ENCODE measurements around the gene ARFGAP2. TPM values are rescaled to one million over a fixed set of nuclear protein-coding genes. Genes with fewer than 3 reads are reported as not detected.
"Not testable (repeated sequence)": the region's sequence is repeated elsewhere in the genome, so short reads cannot be mapped to it uniquely, and the experiment has no call there.

ARFGAP2 gene
- 100 to 1,000 TPM; 181 to 189 TPM for total RNA-seq
- total RNA-seq, result 146 to 183 reads per million in 2 donors

DNA sequence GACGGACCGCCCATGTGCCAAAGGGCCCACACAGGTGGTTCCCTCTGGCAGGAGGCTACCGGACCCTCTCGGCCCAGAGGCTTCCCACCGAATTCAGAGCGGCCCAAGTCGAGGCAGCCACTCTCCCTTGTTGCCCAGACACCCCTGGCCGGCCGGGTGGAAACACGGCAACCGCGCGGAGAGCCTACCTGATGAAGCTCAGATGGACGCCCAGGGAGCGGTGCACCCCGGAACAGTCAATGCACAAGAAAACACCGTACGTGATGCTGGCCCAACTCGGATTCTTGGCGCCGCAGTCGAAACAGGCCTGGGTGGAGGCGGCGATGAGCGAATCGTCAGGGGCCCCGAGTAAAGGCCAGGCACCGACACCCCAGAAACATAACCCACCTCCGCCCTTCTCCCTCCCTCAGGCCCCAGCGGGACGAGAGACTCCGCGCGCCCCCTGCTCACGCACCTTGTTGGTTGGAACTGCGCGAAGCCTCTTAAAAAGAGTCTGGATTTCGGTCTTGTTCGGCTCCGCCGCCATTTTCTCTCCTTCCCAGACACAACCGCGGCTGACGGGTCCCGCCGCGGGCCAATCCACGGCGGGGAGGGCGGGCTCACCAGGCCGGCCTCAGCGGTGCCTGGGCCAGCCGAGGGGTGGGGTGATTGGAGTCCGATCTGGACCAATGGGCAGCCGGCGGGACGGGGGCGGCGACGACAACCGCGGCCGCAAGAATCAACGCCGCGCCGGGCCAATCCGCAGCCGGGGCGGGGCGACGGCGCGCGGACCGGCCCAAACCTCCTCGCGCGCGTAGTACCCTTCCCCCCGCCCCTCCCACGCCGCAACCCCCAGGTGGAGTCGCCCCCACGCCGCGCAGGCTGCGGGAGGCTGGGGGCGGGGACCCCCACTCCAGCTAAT is at the start of gene ARFGAP2:
Gene ARFGAP2 (minus strand): TSS at position 552 of the 901 bp plus-strand sequence. CDS start 26 bp downstream, at position 526.
- peak; percentile 94 for ATAC-seq
- Mint-ChIP-seq H3K4me3 (peak within 1 kb of the TSS; percentile 96), H3K36me3 (ENCODE audit: low read depth) (peaks cover 2% of the 10 kb centered on the region), H3K27ac (peak within 1 kb of the TSS; percentile 95), H3K4me1 (peaks cover 25% of the 10 kb centered on the region), H3K27me3 (no peaks in the 10 kb centered on the region)
- no peaks in the 10 kb centered on the region for H3K9me3 ChIP-seq (ENCODE audit: control insufficient read depth, low read length, poor library complexity, severe bottlenecking)
- DNase-seq, result peak; percentile 93 to 94 (median 94)

DNA sequence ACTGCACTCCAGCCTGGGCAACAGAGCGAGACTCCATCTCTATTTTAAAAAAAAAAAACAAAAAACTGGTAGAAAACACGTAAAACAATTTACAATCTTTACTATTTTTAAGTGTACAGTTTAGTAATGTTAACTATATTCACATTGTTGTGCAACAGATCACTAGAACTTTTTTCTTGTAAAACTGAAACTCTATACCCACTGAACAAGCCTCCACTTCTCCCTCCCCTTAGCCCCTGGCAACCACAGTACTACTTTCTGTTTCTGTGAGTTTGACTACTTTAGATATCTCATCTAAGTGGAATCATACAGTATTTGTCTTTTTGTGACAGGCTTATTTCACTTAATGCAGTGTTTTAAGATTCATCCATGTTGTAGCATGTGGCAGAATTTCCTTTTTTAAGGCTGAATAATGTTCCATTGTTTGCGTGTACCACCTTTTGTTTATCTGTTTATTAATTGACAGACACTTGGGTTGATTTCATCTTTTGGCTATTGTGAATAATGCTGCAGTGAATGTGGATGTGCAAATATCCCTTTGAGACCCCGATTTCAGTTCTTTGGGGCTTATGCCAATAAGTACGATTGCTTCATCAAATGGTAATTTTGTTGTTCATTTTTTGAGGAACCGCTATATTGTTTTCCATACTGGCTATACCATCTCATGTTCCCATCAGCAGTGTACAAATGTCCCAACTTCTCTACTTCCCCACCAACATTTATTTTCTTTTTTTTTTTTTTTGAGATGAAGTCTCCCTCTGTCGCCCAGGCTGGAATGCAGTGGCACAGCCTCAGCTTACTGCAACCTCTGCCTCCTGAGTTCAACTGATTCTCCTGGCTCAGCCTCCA is 49.1 kb upstream of the ARFGAP2 start:
- Mint-ChIP-seq H3K4me3 (peak overlapping the region; percentile 31), H3K27ac (no peak overlapping the region), H3K36me3 (ENCODE audit: low read depth) (peaks cover 9% of the 10 kb centered on the region), H3K4me1 (peaks cover 10% of the 10 kb centered on the region), H3K27me3 (no peaks in the 10 kb centered on the region)
- ATAC-seq, result no peak
- DNase-seq, result no peak
- no peaks in the 10 kb centered on the region for H3K9me3 ChIP-seq (ENCODE audit: control insufficient read depth, low read length, poor library complexity, severe bottlenecking)

DNA sequence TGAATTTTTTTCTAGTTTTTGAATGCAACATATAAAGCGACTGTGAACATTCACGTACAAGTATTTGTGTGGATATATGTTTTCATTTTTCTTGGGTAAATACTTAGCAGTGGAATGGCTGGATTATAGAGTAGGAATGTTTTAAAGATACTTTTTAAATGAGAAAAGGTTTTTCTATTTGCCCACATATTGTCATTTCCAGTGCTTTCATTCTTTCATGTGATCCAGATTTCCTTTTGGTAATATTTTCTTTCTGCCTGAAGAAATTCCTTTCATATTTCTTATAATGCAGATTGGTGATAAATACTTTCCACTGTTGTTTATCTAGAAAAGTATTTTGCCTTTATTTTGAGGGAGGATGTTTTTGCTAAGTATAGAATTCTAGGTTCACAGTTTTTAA is 46.0 kb upstream of the ARFGAP2 start:
- Mint-ChIP-seq H3K4me3 (no peak overlapping the region), H3K27ac (no peak overlapping the region), H3K4me1 (peaks cover 22% of the 10 kb centered on the region), H3K27me3 (no peaks in the 10 kb centered on the region), H3K36me3 (ENCODE audit: low read depth) (peaks cover 7% of the 10 kb centered on the region)
- DNase-seq (no peak), ATAC-seq (no peak)
- H3K9me3 ChIP-seq (ENCODE audit: control insufficient read depth, low read length, poor library complexity, severe bottlenecking), result no peaks in the 10 kb centered on the region

DNA sequence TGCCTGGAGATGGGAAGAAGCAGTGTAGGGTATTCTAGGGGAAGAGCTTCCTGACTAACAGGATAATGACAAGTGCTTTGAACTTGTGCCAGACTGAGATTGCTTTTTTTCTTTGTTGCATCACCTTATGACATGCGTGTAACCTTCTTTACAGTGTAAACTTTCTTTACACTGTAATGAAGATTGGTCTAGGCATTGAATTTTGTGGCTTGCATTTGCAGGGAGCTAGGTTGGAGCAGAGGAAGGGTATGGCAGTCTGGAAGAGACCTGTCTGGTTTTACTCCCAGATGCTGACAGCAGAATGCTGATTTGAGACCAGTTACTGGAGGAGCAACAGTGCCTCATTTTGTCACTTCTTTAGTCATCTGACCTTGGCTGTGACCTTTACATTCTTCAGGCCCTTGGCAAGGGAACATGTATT is 43.7 kb upstream of the ARFGAP2 start:
- no peaks in the 10 kb centered on the region for H3K9me3 ChIP-seq (ENCODE audit: control insufficient read depth, low read length, poor library complexity, severe bottlenecking)
- Mint-ChIP-seq H3K27me3 (no peaks in the 10 kb centered on the region), H3K36me3 (ENCODE audit: low read depth) (peaks cover 7% of the 10 kb centered on the region), H3K4me1 (peaks cover 34% of the 10 kb centered on the region), H3K4me3 (no peak overlapping the region), H3K27ac (no peak overlapping the region)
- no peak for ATAC-seq
- no peak for DNase-seq

DNA sequence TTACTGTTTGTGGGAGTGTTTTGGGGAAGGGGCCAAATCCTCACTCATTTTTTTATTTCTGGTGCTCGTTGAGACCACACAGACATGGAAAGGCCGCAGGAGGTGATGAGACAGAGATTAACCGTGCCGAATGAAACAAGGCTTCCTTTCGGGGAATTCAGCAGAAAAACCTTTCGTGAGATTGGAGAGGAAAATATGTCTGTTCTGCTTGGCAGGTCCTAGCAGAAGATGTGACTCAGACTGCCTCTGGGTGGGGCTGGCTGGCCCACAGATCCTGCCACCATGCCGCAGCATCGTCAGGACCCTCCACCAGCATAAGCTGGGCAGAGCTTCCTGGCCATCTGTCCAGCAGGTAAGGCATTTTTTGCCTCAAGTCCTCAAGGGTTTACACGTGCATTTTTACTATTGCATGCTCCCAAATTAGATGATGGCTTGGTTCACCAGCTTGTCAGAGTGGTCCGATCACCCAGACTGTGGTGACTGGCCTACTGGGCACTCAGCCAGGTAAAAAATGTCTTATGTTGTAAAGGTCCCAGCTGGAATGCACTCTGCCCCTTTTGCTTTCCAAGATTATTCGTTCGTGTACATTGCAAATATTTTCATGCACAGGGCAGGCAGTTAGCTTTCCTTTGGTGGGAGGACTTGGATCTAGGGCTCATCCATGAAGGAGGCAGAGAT is 39.6 kb upstream of the ARFGAP2 start:
- Mint-ChIP-seq H3K36me3 (ENCODE audit: low read depth) (peaks cover 7% of the 10 kb centered on the region), H3K4me1 (peaks cover 43% of the 10 kb centered on the region), H3K4me3 (peak overlapping the region; percentile 94), H3K27me3 (no peaks in the 10 kb centered on the region), H3K27ac (peak overlapping the region; percentile 91)
- ATAC-seq (no peak), DNase-seq (peak; percentile 12 to 30 (median 14))
- H3K9me3 ChIP-seq (ENCODE audit: control insufficient read depth, low read length, poor library complexity, severe bottlenecking), result no peaks in the 10 kb centered on the region

DNA sequence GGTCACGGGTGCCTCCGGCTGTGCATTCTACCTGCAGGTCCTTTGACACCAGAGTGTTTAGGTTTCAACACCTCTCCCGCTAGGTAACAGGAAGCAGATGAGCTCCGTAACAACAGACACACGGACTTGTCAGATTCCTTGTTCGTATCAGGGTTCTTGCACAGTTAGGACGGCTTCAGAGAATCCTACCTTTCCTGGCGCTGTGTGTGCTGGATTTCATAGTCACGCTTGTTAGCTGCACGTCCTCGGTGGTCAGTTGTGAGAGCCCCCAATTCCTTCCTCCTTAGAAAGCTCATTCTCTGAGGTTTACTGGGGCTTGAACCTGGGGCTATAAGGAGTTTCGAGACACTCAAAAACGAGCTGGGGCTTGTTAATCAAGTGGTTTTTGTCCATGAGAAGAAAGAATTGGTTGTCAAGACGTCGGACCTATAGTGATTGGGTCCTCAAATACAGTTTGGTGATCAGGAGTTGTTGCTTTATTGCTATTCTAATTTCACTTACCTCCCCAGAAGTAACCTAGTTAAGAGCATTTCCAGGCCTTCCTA is 38.8 kb upstream of the ARFGAP2 start:
- Mint-ChIP-seq H3K4me3 (peak overlapping the region; percentile 94), H3K27me3 (no peaks in the 10 kb centered on the region), H3K36me3 (ENCODE audit: low read depth) (peaks cover 7% of the 10 kb centered on the region), H3K4me1 (peaks cover 42% of the 10 kb centered on the region), H3K27ac (peak overlapping the region; percentile 91)
- no peak for DNase-seq
- no peaks in the 10 kb centered on the region for H3K9me3 ChIP-seq (ENCODE audit: control insufficient read depth, low read length, poor library complexity, severe bottlenecking)
- ATAC-seq, result no peak

DNA sequence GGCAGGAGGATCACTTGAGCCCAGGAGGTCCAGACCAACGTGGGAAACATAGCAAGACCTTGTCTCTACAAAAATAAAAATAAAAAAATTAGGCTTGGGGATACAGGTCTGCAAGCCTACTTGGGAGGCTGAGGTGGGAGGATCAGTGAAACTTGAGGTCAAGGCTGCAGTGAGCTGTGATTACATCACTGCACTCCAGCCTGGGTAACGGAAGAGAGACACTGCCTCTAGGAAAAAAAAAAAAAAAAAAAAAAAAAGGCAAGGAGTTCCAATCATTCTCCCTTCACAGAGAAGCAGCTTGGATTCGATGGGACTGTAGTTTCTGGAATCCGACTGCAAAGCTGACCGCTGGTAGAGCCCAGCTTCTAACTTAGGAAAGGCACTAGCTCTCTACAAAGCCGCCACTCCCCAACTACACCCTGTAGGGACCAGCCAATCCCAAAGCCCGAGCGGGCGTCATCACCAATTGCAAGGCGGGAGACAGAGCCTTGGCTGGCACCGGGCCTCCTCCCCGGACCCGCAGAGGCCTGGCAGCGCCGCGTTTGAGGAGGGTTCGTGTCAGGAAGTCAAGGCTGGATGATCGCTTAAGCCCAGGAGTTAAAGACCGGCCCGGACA is 37.4 kb upstream of the ARFGAP2 start:
- peak; percentile 83 for ATAC-seq
- no peaks in the 10 kb centered on the region for H3K9me3 ChIP-seq (ENCODE audit: control insufficient read depth, low read length, poor library complexity, severe bottlenecking)
- DNase-seq, result peak; percentile 68 to 74 (median 71)
- Mint-ChIP-seq H3K36me3 (ENCODE audit: low read depth) (peaks cover 7% of the 10 kb centered on the region), H3K27ac (peak overlapping the region; percentile 91), H3K4me1 (peaks cover 36% of the 10 kb centered on the region), H3K27me3 (no peaks in the 10 kb centered on the region), H3K4me3 (peak overlapping the region; percentile 94)

DNA sequence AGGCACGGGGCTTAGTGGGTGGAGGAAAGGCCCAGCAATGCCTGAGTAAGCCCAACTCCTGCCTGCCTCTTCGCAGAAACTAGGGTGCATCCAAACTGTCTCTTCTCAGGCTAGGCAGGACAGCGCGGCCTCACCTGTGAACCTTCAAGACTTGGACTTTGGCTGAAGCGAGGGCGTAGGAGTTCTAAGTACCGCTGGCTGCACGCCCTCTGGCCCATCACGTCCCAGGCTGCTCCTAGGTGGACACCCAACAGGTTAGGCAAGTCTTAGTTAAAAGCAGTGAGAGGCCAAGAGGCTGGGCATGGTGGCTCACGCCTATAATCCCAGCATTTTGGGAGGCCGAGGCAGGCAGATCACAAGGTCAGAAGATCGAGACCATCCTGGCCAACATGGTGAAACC is 36.3 kb upstream of the ARFGAP2 start:
- Mint-ChIP-seq H3K27ac (peak overlapping the region; percentile 91), H3K4me3 (no peak overlapping the region), H3K4me1 (peaks cover 29% of the 10 kb centered on the region), H3K27me3 (no peaks in the 10 kb centered on the region), H3K36me3 (ENCODE audit: low read depth) (peaks cover 2% of the 10 kb centered on the region)
- DNase-seq, result no peak
- H3K9me3 ChIP-seq (ENCODE audit: control insufficient read depth, low read length, poor library complexity, severe bottlenecking), result no peaks in the 10 kb centered on the region
- ATAC-seq, result no peak

DNA sequence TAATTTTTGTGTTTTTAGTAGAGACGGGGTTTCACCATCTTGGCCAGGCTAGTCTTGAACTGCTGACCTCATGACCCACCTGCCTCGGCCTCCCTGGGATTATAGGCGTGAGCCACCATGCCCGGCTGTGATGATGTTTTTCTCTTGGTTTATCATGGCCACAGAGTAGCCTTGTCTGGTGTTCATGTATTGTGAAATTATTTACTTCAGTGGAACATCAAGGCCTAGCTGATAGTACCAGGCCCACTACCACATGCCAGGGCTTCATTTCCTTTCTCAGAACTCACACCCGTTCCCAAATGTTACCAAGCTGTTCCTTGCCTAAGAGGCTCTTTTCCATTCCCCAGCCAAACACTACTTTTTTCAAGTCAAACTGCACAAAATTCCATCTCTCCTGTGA is 31.9 kb upstream of the ARFGAP2 start:
- DNase-seq (no peak), ATAC-seq (no peak)
- H3K4me1 Mint-ChIP-seq, result no peaks in the 10 kb centered on the region
- H3K27me3 Mint-ChIP-seq, result no peaks in the 10 kb centered on the region
- no peaks in the 10 kb centered on the region for H3K9me3 ChIP-seq (ENCODE audit: control insufficient read depth, low read length, poor library complexity, severe bottlenecking)
- H3K27ac Mint-ChIP-seq, result no peak overlapping the region
- H3K36me3 Mint-ChIP-seq (ENCODE audit: low read depth), result no peaks in the 10 kb centered on the region
- H3K4me3 Mint-ChIP-seq, result no peak overlapping the region

DNA sequence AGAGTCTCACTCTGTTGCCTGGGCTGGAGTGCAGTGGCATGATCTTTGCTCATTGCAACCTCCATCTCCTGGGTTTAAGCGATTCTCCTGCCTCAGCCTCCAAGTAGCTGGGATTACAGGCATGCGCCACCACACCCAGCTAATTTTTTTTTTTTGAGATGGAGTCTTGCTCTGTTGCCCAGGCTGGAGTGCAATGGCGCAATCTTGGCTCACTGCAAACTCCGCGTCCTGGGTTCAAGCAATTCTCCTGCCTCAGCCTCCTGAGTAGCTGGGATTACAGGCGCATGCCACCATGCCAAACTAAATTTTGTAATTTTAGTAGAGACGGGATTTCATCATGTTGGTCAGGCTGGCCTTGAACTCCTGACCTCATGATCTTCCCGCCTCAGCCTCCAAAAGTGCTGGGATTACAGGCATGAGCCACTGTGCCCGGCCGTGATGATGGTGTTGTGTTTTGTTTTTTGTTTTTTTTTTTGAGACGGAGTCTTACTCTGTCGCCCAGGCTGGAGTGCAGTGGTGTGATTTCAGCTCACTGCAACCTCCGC is 31.4 kb upstream of the ARFGAP2 start:
- H3K27me3 Mint-ChIP-seq; ATAC-seq; H3K4me3 Mint-ChIP-seq; DNase-seq; H3K9me3 ChIP-seq (ENCODE audit: control insufficient read depth, low read length, poor library complexity, severe bottlenecking); H3K4me1 Mint-ChIP-seq; H3K27ac Mint-ChIP-seq; H3K36me3 Mint-ChIP-seq (ENCODE audit: low read depth): not testable (repeated sequence)

DNA sequence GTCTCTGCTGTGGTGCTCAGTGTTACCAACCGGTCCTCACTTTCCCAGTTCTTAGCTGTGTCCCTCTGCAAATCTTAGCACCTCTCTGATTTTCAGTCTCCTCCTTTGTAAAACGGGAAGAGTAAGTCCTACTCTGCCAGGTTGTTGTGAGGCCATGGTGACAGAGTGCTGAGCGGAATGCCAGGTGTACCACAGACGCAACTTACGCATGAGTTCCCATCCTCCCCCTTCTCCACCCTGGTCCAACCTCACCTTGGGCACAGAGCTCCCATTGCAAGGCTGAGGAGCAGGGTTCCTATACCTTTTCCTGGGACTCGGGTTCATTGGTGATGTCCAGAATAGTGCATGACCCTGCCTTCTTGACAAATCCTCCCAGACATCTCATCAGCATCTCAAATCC is 30.8 kb upstream of the ARFGAP2 start:
- no peaks in the 10 kb centered on the region for H3K9me3 ChIP-seq (ENCODE audit: control insufficient read depth, low read length, poor library complexity, severe bottlenecking)
- Mint-ChIP-seq H3K4me3 (no peak overlapping the region), H3K36me3 (ENCODE audit: low read depth) (no peaks in the 10 kb centered on the region), H3K27me3 (no peaks in the 10 kb centered on the region), H3K27ac (no peak overlapping the region), H3K4me1 (no peaks in the 10 kb centered on the region)
- ATAC-seq (no peak), DNase-seq (no peak)

DNA sequence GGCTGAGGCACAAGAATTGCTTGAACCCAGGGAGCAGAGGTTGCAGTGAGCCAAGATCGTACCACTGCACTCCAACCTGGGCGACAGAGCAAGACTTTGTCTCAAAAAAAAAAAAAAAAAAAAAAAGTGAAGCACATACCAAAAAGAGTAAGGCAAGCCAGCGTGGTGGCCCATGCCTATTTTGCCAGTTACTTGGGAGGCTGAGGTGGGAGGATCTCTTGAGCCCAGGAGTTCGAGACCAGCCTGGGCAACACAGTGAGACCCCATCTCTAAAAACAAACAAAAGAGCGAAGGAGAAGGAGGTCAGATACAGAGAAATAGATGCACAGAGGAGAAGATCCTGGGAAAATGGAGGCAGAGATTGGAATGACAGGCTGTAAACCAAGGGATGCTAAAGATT is 29.9 kb upstream of the ARFGAP2 start:
- not testable (repeated sequence) for DNase-seq; H3K36me3 Mint-ChIP-seq (ENCODE audit: low read depth); ATAC-seq; H3K9me3 ChIP-seq (ENCODE audit: control insufficient read depth, low read length, poor library complexity, severe bottlenecking); H3K4me1 Mint-ChIP-seq; H3K27ac Mint-ChIP-seq; H3K4me3 Mint-ChIP-seq; H3K27me3 Mint-ChIP-seq

All from T-helper 17 cell (primary cell).